ENCODE measurements around the gene TMEM181.
"Not testable (repeated sequence)": the region's sequence is repeated elsewhere in the genome, so short reads cannot be mapped to it uniquely, and the experiment has no call there.

Gene TMEM181

GRCh38 chr6:158559895-158560835 is at the start of gene TMEM181:
TSS of gene TMEM181 (plus strand) at chr6:158560091. CDS start at chr6:158560225, 134 bp downstream.
- DNase-seq: peak; percentile 88

- DNase-seq: no peak
Observed at GRCh38 chr6:158512809-158513208, 47.1 kb upstream of the TMEM181 start.

GRCh38 chr6:158514176-158514575 is 45.7 kb upstream of the TMEM181 start:
- DNase-seq: no peak

- no peak for DNase-seq
Observed at GRCh38 chr6:158514991-158515390, 44.9 kb upstream of the TMEM181 start.

GRCh38 chr6:158516098-158516497 is 43.8 kb upstream of the TMEM181 start:
- peak; percentile 77 for DNase-seq

- DNase-seq: no peak
Observed at GRCh38 chr6:158517038-158517437, 42.9 kb upstream of the TMEM181 start.

- DNase-seq: peak; percentile 67
Observed at GRCh38 chr6:158517581-158517980, 42.3 kb upstream of the TMEM181 start.

GRCh38 chr6:158518191-158519127 is 41.4 kb upstream of the TMEM181 start:
- DNase-seq: peak; percentile 72

- DNase-seq: no peak
Observed at GRCh38 chr6:158519300-158519699, 40.6 kb upstream of the TMEM181 start.

GRCh38 chr6:158519761-158520160 is 40.1 kb upstream of the TMEM181 start:
- no peak for DNase-seq

- not testable (repeated sequence) for DNase-seq
Observed at GRCh38 chr6:158520975-158521374, 38.9 kb upstream of the TMEM181 start.

GRCh38 chr6:158521759-158522158 is 38.1 kb upstream of the TMEM181 start:
- DNase-seq: no peak

GRCh38 chr6:158522616-158523015 is 37.3 kb upstream of the TMEM181 start:
- no peak for DNase-seq

GRCh38 chr6:158524311-158524710 is 35.6 kb upstream of the TMEM181 start:
- no peak for DNase-seq

GRCh38 chr6:158527858-158528257 is 32.0 kb upstream of the TMEM181 start:
- DNase-seq: not testable (repeated sequence)

GRCh38 chr6:158528826-158529225 is 31.1 kb upstream of the TMEM181 start:
- no peak for DNase-seq

- no peak for DNase-seq
Observed at GRCh38 chr6:158529629-158530028, 30.3 kb upstream of the TMEM181 start.

GRCh38 chr6:158531566-158531965 is 28.3 kb upstream of the TMEM181 start:
- no peak for DNase-seq

GRCh38 chr6:158531970-158532369 is 27.9 kb upstream of the TMEM181 start:
- DNase-seq: no peak

GRCh38 chr6:158536084-158536890 is 23.6 kb upstream of the TMEM181 start:
- peak; percentile 88 for DNase-seq

GRCh38 chr6:158536891-158537798 is 22.7 kb upstream of the TMEM181 start:
- peak; percentile 74 for DNase-seq

All from retina (tissue), 1 donor.